K562 (cell line): ENCODE results near the gene KRT71. TPM values are rescaled to one million over a fixed set of nuclear protein-coding genes. Genes with fewer than 3 reads are reported as not detected.
A peak's percentile ranks its signal among the peaks of the same experiment; 100 is the strongest.

Experiments
- ATAC-seq: fragments of 200-7000 bp; cut with Tn5 transposase; 3 replicates; pipeline ENCODE4 v1.9.1; 2020; ENCODE audit warnings: moderate library complexity
- Bru-seq: library from RNA; stranded (reverse); fragments of 400-500 nt; gene quantifications from one replicate; lab custom pipeline; 2021; lab: Mats Ljungman, UMichigan
- BruChase-seq, 2 experiments: library from RNA; stranded (reverse); fragments of 400-500 nt; gene quantifications; one replicate each; lab custom pipeline; 2021; lab: Mats Ljungman, UMichigan
- BruUV-seq: library from RNA; stranded (reverse); fragments of 400-500 nt; replicated peaks from 2 replicates; lab custom pipeline; 2021; lab: Mats Ljungman, UMichigan
- CTCF ChIA-PET: fragments of 300-600 bp; formaldehyde crosslinking; extraction: SDS; loops from one replicate; lab custom pipeline; 2021; ENCODE audit warnings: low intra/inter-chr PET ratio; lab: Yijun Ruan, JAX
- POLR2A ChIA-PET: fragments of 300-600, 350-650 bp; sonication (Branson Sonifier 250); formaldehyde crosslinking; extraction: SDS; loops from one replicate; lab custom pipeline; 2021; ENCODE audit warnings: antibody characterized with exemption, inconsistent platforms; lab: Yijun Ruan, JAX
- DNase-seq, 4 experiments: peaks; one replicate each; pipeline versions ENCODE4 v3.0.0 to v3.0.0-alpha.2; 2011 to 2018; ENCODE audit warnings: low spot score in 3 of 4, mixed read lengths in 3 of 4; ENCODE audit errors: extremely low read depth in 1 of 4
- FAIRE-seq: peaks from 2 replicates; lab custom pipeline; 2011; peaks lifted over from hg19 to GRCh38; lab: Jason Lieb, UNC
- H2AFZ ChIP-seq: 2 replicates; pipeline ENCODE4 v1.6.0; 2011; ENCODE audit warnings: low read depth, low read length, control low read depth, inconsistent platforms
- H3K27ac ChIP-seq: fragments of 200-600 bp; 3 replicates; pipeline ENCODE4 v1.8.0; 2011; ENCODE audit warnings: low read depth, mild to moderate bottlenecking, control low read depth, inconsistent platforms, low read length, moderate library complexity, mixed read lengths; ENCODE audit errors: extremely low read depth
- H3K27me3 ChIP-seq, 2 experiments: fragments of 300-600 bp in 1 of 2; 2 replicates in 1 of 2; 3 replicates in 1 of 2; pipeline versions ENCODE4 v1.6.0 to v1.8.0; 2011; ENCODE audit warnings: inconsistent platforms in 2 of 2, low read length in 2 of 2, mild to moderate bottlenecking in 1 of 2, mixed read lengths in 1 of 2, moderate library complexity in 1 of 2; ENCODE audit not compliant: control insufficient read depth in 2 of 2, insufficient read depth in 2 of 2
- H3K36me3 ChIP-seq: fragments of 300-600 bp; 3 replicates; pipeline ENCODE4 v1.8.0; 2011; ENCODE audit warnings: mild to moderate bottlenecking, low read length, inconsistent platforms; ENCODE audit not compliant: control insufficient read depth, insufficient read depth
- H3K4me1 ChIP-seq, 2 experiments: fragments of 200-600 bp in 1 of 2; replicated peaks in 1 of 2; 2 replicates in 1 of 2; 3 replicates in 1 of 2; pipeline versions ENCODE4 v1.5.1 to v1.8.0; 2011; ENCODE audit warnings: inconsistent platforms in 2 of 2, low read length in 2 of 2, mild to moderate bottlenecking in 1 of 2, mixed read lengths in 1 of 2, moderate library complexity in 1 of 2; ENCODE audit not compliant: control insufficient read depth in 2 of 2, insufficient read depth in 2 of 2
- H3K4me2 ChIP-seq: 2 replicates; pipeline ENCODE4 v1.6.1; 2011; ENCODE audit warnings: low read length, control low read depth, inconsistent platforms, mixed read lengths; ENCODE audit not compliant: insufficient read depth
- H3K4me3 ChIP-seq: fragments of 200-600 bp; sonication (generic), shearing (Covaris generic); 2 replicates; pipeline ENCODE4 v1.5.1; 2016; ENCODE audit warnings: control low read depth, inconsistent platforms
- H3K79me2 ChIP-seq: fragments of 200-600 bp; 3 replicates; pipeline ENCODE4 v1.8.0; 2011; ENCODE audit warnings: low read length, inconsistent platforms; ENCODE audit not compliant: control insufficient read depth, insufficient read depth
- H3K9ac ChIP-seq, 2 experiments: 2 replicates each; pipeline versions ENCODE4 v1.6.0 to v1.6.1; 2011; ENCODE audit warnings: low read depth in 2 of 2, low read length in 2 of 2, control low read depth in 1 of 2, inconsistent platforms in 1 of 2, mild to moderate bottlenecking in 1 of 2, mixed read lengths in 1 of 2; ENCODE audit not compliant: insufficient read depth in 1 of 2
- H3K9me1 ChIP-seq: one replicate; pipeline ENCODE4 v1.6.0; 2011; ENCODE audit warnings: inconsistent platforms, mild to moderate bottlenecking, low read length, moderate library complexity; ENCODE audit not compliant: control insufficient read depth, insufficient read depth
- H3K9me3 ChIP-seq: replicated peaks from 2 replicates; pipeline ENCODE4 v1.5.1; 2011; ENCODE audit warnings: low read depth, low read length, inconsistent platforms; ENCODE audit not compliant: control insufficient read depth, insufficient read depth
- H4K20me1 ChIP-seq: replicated peaks from 2 replicates; pipeline ENCODE4 v1.6.1; 2011; ENCODE audit warnings: low read length, inconsistent platforms, mixed read lengths; ENCODE audit not compliant: control insufficient read depth, insufficient read depth
- ILF3 ChIP-seq: fragments of 450-650 bp; IDR thresholded peaks from 2 replicates; pipeline ENCODE4 v1.6.1; 2018; ENCODE audit warnings: antibody characterized with exemption, mild to moderate bottlenecking, moderate library complexity, borderline replicate concordance
- ZNF143 ChIP-seq: sonication (generic); formaldehyde crosslinking; IDR thresholded peaks from 2 replicates; pipeline ENCODE4 v1.9.0; 2022; ENCODE audit warnings: mild to moderate bottlenecking, missing genetic modification reagents
- WGBS: fragments of 100-300 bp; shearing (Covaris generic); methylation state at CpG from one replicate; pipeline ENCODE4 v1.1.6; 2016; ENCODE audit warnings: low coverage, mixed read lengths; ENCODE audit not compliant: insufficient coverage; ENCODE audit errors: missing lambda C conversion rate; 5-methylcytosine and 5-hydroxymethylcytosine counted together
- in situ Hi-C: fragments of 300-500 bp; cut with MboI; formaldehyde crosslinking; loops from 4 replicates; pipeline ENCODE4 v1.15.0; 2018; ENCODE audit warnings: inconsistent platforms, mixed read lengths
- intact Hi-C: fragments of 100-400 bp; cut with micrococcal nuclease; formaldehyde crosslinking; loops from 2 replicates; pipeline ENCODE4 v1.14.2; 2022
- long read RNA-seq, 3 experiments: library from polyadenylated mRNA in 2 of 3; library from RNA in 1 of 3; unstranded in 2 of 3; stranded (forward) in 1 of 3; transcript quantifications; one replicate each; pipeline ENCODE4 v2.0.0, GENCODE V29; 2019 to 2022
- polyA minus RNA-seq, 3 experiments: library from RNA; depleted of rRNA, polyadenylated mRNA; stranded (reverse); fragments of >200 nt; gene quantifications; 2 replicates each; pipeline ENCODE4 v1.2.3, GENCODE V29; 2011
- polyA plus RNA-seq, 8 experiments: library from polyadenylated mRNA; depleted of rRNA in 4 of 8; stranded (reverse) in 5 of 8; unstranded in 3 of 8; fragments of >200 nt; fragmentation: Nextera tagmentation in 2 of 8; fragmentation: Illumina TruSeq in 1 of 8; extraction: Ambion mirVana in 2 of 8; extraction: Trizol in 1 of 8; gene quantifications; 2 replicates each; pipeline versions ENCODE4 v1.2.1 to v1.2.3, GENCODE V29; 2011 to 2014; ENCODE audit warnings: inconsistent platforms in 1 of 8, missing spikeins in 1 of 8
- total RNA-seq, 7 experiments: library from RNA; depleted of rRNA in 6 of 7; stranded (reverse); fragments of >200 nt in 6 of 7; fragmentation: Illumina TruSeq in 2 of 7; extraction: Trizol in 2 of 7; gene quantifications; 2 replicates each; pipeline versions ENCODE4 v1.2.1 to v1.2.3, GENCODE V29; 2011 to 2021; ENCODE audit warnings: low replicate concordance in 1 of 7
- TF ChIP-seq, protein P1 (sequence below): sonication (generic); formaldehyde crosslinking; IDR thresholded peaks from 2 replicates; pipeline ENCODE4 v1.8.0; 2022; ENCODE audit warnings: mild to moderate bottlenecking, missing genetic modification reagents

Gene KRT71
- not detected in 2 replicates for total RNA-seq (2011; cell fraction: chromatin; rRNA removed; ENCODE audit: low replicate concordance)
- not detected in 2 replicates for total RNA-seq (2011; cell fraction: nucleolus; rRNA removed)
- total RNA-seq (2011; cell fraction: nucleoplasm; rRNA removed), result not detected in 2 replicates
- total RNA-seq (2014; rRNA removed), result not detected in 2 replicates
- not detected in 2 replicates for total RNA-seq (2014; rRNA removed; fragmentation: Illumina TruSeq; extraction: Trizol)
- not detected in 2 replicates for total RNA-seq (2015; rRNA removed; fragmentation: Illumina TruSeq; extraction: Trizol)
- total RNA-seq (2021), result not detected in 2 replicates
- not detected in 2 replicates for polyA plus RNA-seq (2011; rRNA removed)
- not detected in 2 replicates for polyA plus RNA-seq (2011; cell fraction: cytosol; rRNA removed)
- not detected in 2 replicates for polyA plus RNA-seq (2011; cell fraction: nucleus; rRNA removed)
- not detected in 2 replicates for polyA plus RNA-seq (2012)
- not detected in 2 replicates for polyA plus RNA-seq (2014; fragmentation: Illumina TruSeq; extraction: Trizol)
- not detected for polyA plus RNA-seq (2014; fragmentation: Nextera tagmentation; extraction: Ambion mirVana)
- not detected in 2 replicates for polyA plus RNA-seq (2014; rRNA removed)
- polyA minus RNA-seq (2011; rRNA and poly(A)+ RNA removed), result not detected in 2 replicates
- polyA minus RNA-seq (2011; cell fraction: cytosol; rRNA and poly(A)+ RNA removed), result not detected in 2 replicates
- polyA minus RNA-seq (2011; cell fraction: nucleus; rRNA and poly(A)+ RNA removed), result not detected in 2 replicates
- not detected for Bru-seq, nascent RNA
- BruChase-seq, experiment 1, labeled RNA remaining after a 2-hour chase, result not detected
- BruChase-seq, experiment 2, labeled RNA remaining after a 6-hour chase, result not detected
- long read RNA-seq, experiment 1, result 0 reads
- long read RNA-seq, experiment 2, result 0 reads
- long read RNA-seq, experiment 3, result 0 reads

DNA sequence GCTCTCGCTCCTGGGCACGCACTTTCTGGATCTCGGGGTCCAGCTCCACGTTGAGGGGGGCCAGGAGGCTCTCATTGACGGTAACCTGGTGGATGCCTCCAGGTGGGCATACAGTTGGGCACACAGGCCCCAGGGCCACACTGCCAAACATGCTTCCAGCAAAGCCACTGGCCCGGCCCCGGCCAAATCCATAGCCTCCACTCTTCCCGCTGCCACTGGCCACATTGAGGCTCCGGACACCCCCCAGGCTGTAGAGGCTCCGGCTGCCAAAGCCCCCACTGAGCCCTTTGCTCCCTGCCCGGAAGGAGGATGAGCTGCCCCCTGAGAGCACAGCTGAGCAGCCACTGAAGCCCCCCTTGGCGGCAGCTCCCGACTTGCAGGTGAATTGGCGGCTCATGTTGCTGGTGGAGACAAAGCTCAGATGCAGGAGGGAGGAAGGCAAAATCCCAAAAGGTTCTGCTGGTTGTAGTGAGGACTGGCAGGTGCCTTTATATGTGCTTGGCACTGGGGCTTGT lies at the start of gene KRT71:
TSS of gene KRT71 (minus strand) at position 465 of the 515 bp plus-strand sequence. CDS start at position 397, 68 bp downstream.
- H3K4me1 ChIP-seq, result no peaks in the 10 kb centered on the region

More for the DNA sequence above, at the start of gene KRT71:
- Histone ChIP-seq H3K9me1 (no peaks in the 10 kb centered on the region), H3K36me3 (no peaks in the 10 kb centered on the region), H3K4me2 (no peak within 1 kb of the TSS), H3K79me2 (no peaks in the 10 kb centered on the region), H2AFZ (no peak within 1 kb of the TSS), H3K4me3 (no peak within 1 kb of the TSS), H3K9ac (peak within 1 kb of the TSS in 1 of 2 experiments; percentile 45; a peak in 1 of 4 replicates), H3K27me3 (peaks cover 5 to 56% of the 10 kb centered on the region in 2 experiments; a peak in 3 of 5 replicates), H3K9me3 (no peaks in the 10 kb centered on the region), H3K27ac (no peak within 1 kb of the TSS), H4K20me1 (peaks cover 14% of the 10 kb centered on the region; the same call in 1 of the 2 replicates)
- TF ChIP-seq ILF3 (no peak), ZNF143 (CRISPR knock-in tag) (no peak)
- TF ChIP-seq, protein P1, sequence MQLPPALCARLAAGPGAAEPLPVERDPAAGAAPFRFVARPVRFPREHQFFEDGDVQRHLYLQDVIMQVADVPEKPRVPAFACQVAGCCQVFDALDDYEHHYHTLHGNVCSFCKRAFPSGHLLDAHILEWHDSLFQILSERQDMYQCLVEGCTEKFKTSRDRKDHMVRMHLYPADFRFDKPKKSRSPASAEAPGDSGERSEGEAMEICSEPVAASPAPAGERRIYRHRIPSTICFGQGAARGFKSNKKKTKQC, result no peak
- POLR2A ChIA-PET, result interaction anchor here (0.6 to 1.2 kb wide), 2 partner anchors 9 to 51 kb away, joined by 5 to 7 read pairs; no protein-coding TSS in a partner anchor
- in situ Hi-C loops (no loop called here), intact Hi-C loops (no loop called here)
- no TSS peak for BruUV-seq
- CTCF ChIA-PET, result no interaction called here
- 1% methylated on average over 14 of the region's 14 CpGs for WGBS
- DNase-seq, result no peak
- FAIRE-seq, result no peak
- ATAC-seq, result no peak
